ENCODE results near the gene NBPF4.
"Not testable (repeated sequence)": the region's sequence is repeated elsewhere in the genome, so short reads cannot be mapped to it uniquely, and the experiment has no call there.

Gene NBPF4

DNA sequence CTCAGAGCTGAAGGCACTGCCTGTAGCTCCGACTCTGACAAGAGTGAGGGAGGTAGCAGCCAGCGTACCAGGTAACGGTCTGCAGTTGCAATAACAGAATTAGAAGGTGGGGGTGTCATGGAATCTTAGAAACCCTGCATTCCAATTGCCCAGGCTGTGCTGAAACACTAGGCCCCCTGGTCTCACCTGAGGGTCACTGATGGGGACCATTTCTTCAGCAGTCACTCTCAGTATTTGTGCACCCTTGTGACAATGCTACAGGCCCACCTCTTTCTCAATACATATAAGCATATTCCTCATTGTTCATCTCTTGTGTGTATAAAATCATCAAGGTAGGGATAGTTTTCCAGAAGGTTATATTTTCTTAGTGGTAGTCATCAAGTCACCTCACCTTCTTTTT is at the start of gene NBPF4:
Gene NBPF4, minus strand, starts transcription at position 101 of the 400 bp plus-strand sequence. CDS start 315 bp downstream, outside the sequence.
- H3K9ac ChIP-seq (ENCODE audit: insufficient read length, low read depth); H3K9me3 ChIP-seq (ENCODE audit: insufficient read depth, low read length); H3K36me3 ChIP-seq (ENCODE audit: insufficient read depth, insufficient read length, low read length); H3K4me1 ChIP-seq (ENCODE audit: insufficient read depth, insufficient read length); H3K4me3 ChIP-seq (ENCODE audit: insufficient read length, low read depth); DNase-seq (ENCODE audit: low read depth, low spot score); H3K27me3 ChIP-seq (ENCODE audit: insufficient read depth, insufficient read length): not testable (repeated sequence)

DNA sequence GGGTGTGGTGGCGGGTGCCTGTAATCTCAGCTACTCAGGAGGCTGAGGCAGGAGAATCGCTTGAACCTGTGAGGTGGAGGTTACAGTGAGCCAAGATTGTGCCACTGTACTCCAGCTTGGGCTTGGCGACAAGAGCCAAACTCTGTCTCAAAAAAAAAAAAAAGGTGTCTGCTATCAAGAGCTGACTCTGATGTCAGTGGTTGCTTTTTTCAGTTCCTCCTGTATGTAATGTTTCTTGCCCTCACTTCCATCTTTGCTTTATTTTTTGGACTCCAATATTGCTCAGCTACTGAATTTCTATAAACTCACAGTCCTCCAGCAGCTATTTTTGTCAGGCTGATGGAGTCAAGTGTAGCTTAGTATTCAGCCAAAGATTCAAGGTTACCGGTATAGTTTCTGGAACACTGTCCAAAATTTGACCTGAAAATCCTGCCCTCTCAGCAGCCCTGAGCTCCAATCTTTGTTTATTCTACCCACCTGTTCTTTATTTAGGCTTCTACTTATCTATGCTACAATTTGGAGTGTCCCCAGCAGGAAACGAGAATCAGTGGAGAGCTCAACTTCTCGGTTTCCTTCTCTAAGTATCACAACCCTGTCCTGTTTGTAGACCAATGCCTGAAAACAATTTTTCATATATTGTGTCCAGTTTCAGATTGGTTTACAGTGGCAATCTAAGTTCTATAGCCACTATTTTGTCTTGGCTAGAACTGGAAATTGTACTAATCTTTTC is 38.8 kb upstream of the NBPF4 start:
- not testable (repeated sequence) for H3K9ac ChIP-seq (ENCODE audit: insufficient read length, low read depth)

GRCh38 chr1:108272485-108273327 is 28.8 kb upstream of the NBPF4 start:
- H3K9ac ChIP-seq (ENCODE audit: insufficient read length, low read depth); H3K4me3 ChIP-seq (ENCODE audit: insufficient read length, low read depth); DNase-seq (ENCODE audit: low read depth, low spot score); H3K36me3 ChIP-seq (ENCODE audit: insufficient read depth, insufficient read length, low read length); H3K27me3 ChIP-seq (ENCODE audit: insufficient read depth, insufficient read length); H3K9me3 ChIP-seq (ENCODE audit: insufficient read depth, low read length); H3K4me1 ChIP-seq (ENCODE audit: insufficient read depth, insufficient read length): not testable (repeated sequence)

More for the DNA sequence above, 38.8 kb upstream of the NBPF4 start:
- not testable (repeated sequence) for H3K9me3 ChIP-seq (ENCODE audit: insufficient read depth, low read length); H3K4me3 ChIP-seq (ENCODE audit: insufficient read length, low read depth); H3K36me3 ChIP-seq (ENCODE audit: insufficient read depth, insufficient read length, low read length); DNase-seq (ENCODE audit: low read depth, low spot score); H3K27me3 ChIP-seq (ENCODE audit: insufficient read depth, insufficient read length); H3K4me1 ChIP-seq (ENCODE audit: insufficient read depth, insufficient read length)

DNA sequence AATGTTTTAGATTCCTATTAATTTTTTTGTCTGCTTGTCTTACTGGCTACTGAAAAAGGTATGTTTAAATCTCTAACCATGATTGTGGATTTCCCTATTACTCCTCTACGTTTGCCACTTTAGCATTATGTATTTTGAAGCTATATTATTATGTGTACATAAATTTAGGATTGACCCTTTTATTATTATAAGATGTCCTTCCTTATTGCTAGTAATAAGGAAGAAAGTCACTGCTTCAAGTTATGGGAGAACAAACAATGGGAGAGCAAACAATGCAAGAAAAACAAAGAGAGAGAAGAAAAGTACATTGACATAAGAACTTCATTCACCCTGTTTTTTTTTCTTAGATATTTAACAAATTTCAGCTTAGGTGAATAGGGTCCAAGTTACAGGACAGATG is 23.2 kb upstream of the NBPF4 start:
- DNase-seq (ENCODE audit: low read depth, low spot score); H3K27me3 ChIP-seq (ENCODE audit: insufficient read depth, insufficient read length); H3K9me3 ChIP-seq (ENCODE audit: insufficient read depth, low read length); H3K9ac ChIP-seq (ENCODE audit: insufficient read length, low read depth); H3K36me3 ChIP-seq (ENCODE audit: insufficient read depth, insufficient read length, low read length); H3K4me1 ChIP-seq (ENCODE audit: insufficient read depth, insufficient read length); H3K4me3 ChIP-seq (ENCODE audit: insufficient read length, low read depth): not testable (repeated sequence)

DNA sequence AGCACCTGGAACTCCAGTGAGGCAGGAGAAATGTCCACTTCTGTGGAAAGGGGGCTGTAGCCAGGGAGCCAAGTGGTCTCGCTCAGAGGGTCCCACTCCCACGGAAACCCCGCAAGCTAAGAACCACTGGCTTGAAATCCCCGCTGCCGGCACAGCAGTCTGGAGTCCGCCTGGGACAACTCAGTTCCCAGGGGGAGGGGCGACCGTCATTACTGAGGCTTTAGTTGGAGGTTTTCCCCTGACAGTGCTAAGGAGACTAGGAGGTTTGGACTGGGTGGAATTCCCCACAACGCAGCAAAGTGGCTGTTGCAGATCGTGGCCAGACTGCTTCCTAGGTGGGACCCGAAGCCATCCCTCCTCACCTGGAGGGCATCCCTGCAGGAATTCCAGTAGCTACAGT is 18.1 kb upstream of the NBPF4 start:
- not testable (repeated sequence) for H3K9ac ChIP-seq (ENCODE audit: insufficient read length, low read depth); H3K36me3 ChIP-seq (ENCODE audit: insufficient read depth, insufficient read length, low read length); H3K4me1 ChIP-seq (ENCODE audit: insufficient read depth, insufficient read length); H3K27me3 ChIP-seq (ENCODE audit: insufficient read depth, insufficient read length); H3K9me3 ChIP-seq (ENCODE audit: insufficient read depth, low read length); DNase-seq (ENCODE audit: low read depth, low spot score); H3K4me3 ChIP-seq (ENCODE audit: insufficient read length, low read depth)

- not testable (repeated sequence) for H3K9ac ChIP-seq (ENCODE audit: insufficient read length, low read depth)
These were observed 17.6 kb upstream of the NBPF4 start for GRCh38 chr1:108261519-108261918.

GRCh38 chr1:108260578-108261259 is 16.8 kb upstream of the NBPF4 start:
- not testable (repeated sequence) for H3K4me3 ChIP-seq (ENCODE audit: insufficient read length, low read depth); H3K4me1 ChIP-seq (ENCODE audit: insufficient read depth, insufficient read length); H3K9me3 ChIP-seq (ENCODE audit: insufficient read depth, low read length); DNase-seq (ENCODE audit: low read depth, low spot score); H3K9ac ChIP-seq (ENCODE audit: insufficient read length, low read depth); H3K27me3 ChIP-seq (ENCODE audit: insufficient read depth, insufficient read length); H3K36me3 ChIP-seq (ENCODE audit: insufficient read depth, insufficient read length, low read length)

More at GRCh38 chr1:108261519-108261918, 17.6 kb upstream of the NBPF4 start:
- not testable (repeated sequence) for H3K4me1 ChIP-seq (ENCODE audit: insufficient read depth, insufficient read length); H3K27me3 ChIP-seq (ENCODE audit: insufficient read depth, insufficient read length); H3K4me3 ChIP-seq (ENCODE audit: insufficient read length, low read depth); H3K9me3 ChIP-seq (ENCODE audit: insufficient read depth, low read length); H3K36me3 ChIP-seq (ENCODE audit: insufficient read depth, insufficient read length, low read length); DNase-seq (ENCODE audit: low read depth, low spot score)

- not testable (repeated sequence) for H3K4me3 ChIP-seq (ENCODE audit: insufficient read length, low read depth)
These were observed 11.6 kb upstream of the NBPF4 start for GRCh38 chr1:108255426-108255825.

GRCh38 chr1:108239426-108239825 is 4.5 kb downstream of the NBPF4 start:
- H3K4me3 ChIP-seq (ENCODE audit: insufficient read length, low read depth); H3K9ac ChIP-seq (ENCODE audit: insufficient read length, low read depth); H3K27me3 ChIP-seq (ENCODE audit: insufficient read depth, insufficient read length); H3K9me3 ChIP-seq (ENCODE audit: insufficient read depth, low read length); DNase-seq (ENCODE audit: low read depth, low spot score); H3K4me1 ChIP-seq (ENCODE audit: insufficient read depth, insufficient read length); H3K36me3 ChIP-seq (ENCODE audit: insufficient read depth, insufficient read length, low read length): not testable (repeated sequence)

More at GRCh38 chr1:108255426-108255825, 11.6 kb upstream of the NBPF4 start:
- not testable (repeated sequence) for H3K9ac ChIP-seq (ENCODE audit: insufficient read length, low read depth); H3K4me1 ChIP-seq (ENCODE audit: insufficient read depth, insufficient read length); H3K27me3 ChIP-seq (ENCODE audit: insufficient read depth, insufficient read length); H3K9me3 ChIP-seq (ENCODE audit: insufficient read depth, low read length); H3K36me3 ChIP-seq (ENCODE audit: insufficient read depth, insufficient read length, low read length); DNase-seq (ENCODE audit: low read depth, low spot score)

- H3K36me3 ChIP-seq (ENCODE audit: insufficient read depth, insufficient read length, low read length); H3K4me1 ChIP-seq (ENCODE audit: insufficient read depth, insufficient read length); H3K9ac ChIP-seq (ENCODE audit: insufficient read length, low read depth); DNase-seq (ENCODE audit: low read depth, low spot score); H3K4me3 ChIP-seq (ENCODE audit: insufficient read length, low read depth); H3K9me3 ChIP-seq (ENCODE audit: insufficient read depth, low read length); H3K27me3 ChIP-seq (ENCODE audit: insufficient read depth, insufficient read length): not testable (repeated sequence)
These were observed 8.6 kb downstream of the NBPF4 start for GRCh38 chr1:108235308-108235707.

- not testable (repeated sequence) for H3K4me3 ChIP-seq (ENCODE audit: insufficient read length, low read depth); H3K36me3 ChIP-seq (ENCODE audit: insufficient read depth, insufficient read length, low read length); H3K9ac ChIP-seq (ENCODE audit: insufficient read length, low read depth); DNase-seq (ENCODE audit: low read depth, low spot score); H3K27me3 ChIP-seq (ENCODE audit: insufficient read depth, insufficient read length); H3K9me3 ChIP-seq (ENCODE audit: insufficient read depth, low read length); H3K4me1 ChIP-seq (ENCODE audit: insufficient read depth, insufficient read length)
These were observed 11.7 kb downstream of the NBPF4 start for GRCh38 chr1:108232183-108232582.

Data from NT2/D1 (cell line).